NT2/D1 (cell line): ENCODE data around the gene NUP50.

Experiments
- SUZ12 ChIP-seq: IDR thresholded peaks from 2 replicates; pipeline ENCODE4 v1.6.1; 2011; ENCODE audit not compliant: insufficient read length, insufficient read depth; ENCODE audit errors: extremely low read depth
- ZNF274 ChIP-seq: IDR thresholded peaks from 2 replicates; pipeline ENCODE4 v1.6.1; 2011; ENCODE audit warnings: mild to moderate bottlenecking, low read depth, low read length

- no peak for TF ChIP-seq SUZ12
- no peak for TF ChIP-seq ZNF274
Observed at GRCh38 chr22:45134313-45134712, 29.4 kb upstream of the NUP50 start.
